Measurements from ENCODE around the gene BNC2. TPM values are rescaled to one million over a fixed set of nuclear protein-coding genes. Genes with fewer than 3 reads are reported as not detected.

BNC2 gene
- total RNA-seq, 1 donor from 2014 or later: 38.0 TPM

- Histone ChIP-seq H3K79me2 (ENCODE audit: insufficient read depth, low read length) (peaks cover 9% of the 10 kb centered on the region), H3K27me3 (ENCODE audit: insufficient read depth, low read length) (no peaks in the 10 kb centered on the region), H2AFZ (ENCODE audit: low read depth, low read length) (no peak overlapping the region), H3K4me3 (ENCODE audit: insufficient read depth, low read depth, low read length) (no peak overlapping the region), H3K4me2 (ENCODE audit: low read length) (no peak overlapping the region), H3K4me1 (ENCODE audit: insufficient read depth, low read length) (peaks cover 2% of the 10 kb centered on the region), H3K9me3 (ENCODE audit: insufficient read depth, low read depth, low read length) (no peaks in the 10 kb centered on the region), H4K20me1 (ENCODE audit: insufficient read depth, low read length) (peaks cover 5% of the 10 kb centered on the region), H3K36me3 (ENCODE audit: insufficient read depth, low read length) (no peaks in the 10 kb centered on the region), H3K27ac (ENCODE audit: low read depth, low read length) (no peak overlapping the region), H3K9ac (ENCODE audit: low read length) (no peak overlapping the region)
- Mint-ChIP-seq H3K27ac (ENCODE audit: unreplicated experiment) (peak overlapping the region; percentile 84), H3K36me3 (ENCODE audit: low read depth, unreplicated experiment) (peaks cover 1% of the 10 kb centered on the region), H3K9me3 (ENCODE audit: unreplicated experiment) (peaks cover under 1% of the 10 kb centered on the region), H3K4me3 (ENCODE audit: unreplicated experiment) (no peak overlapping the region), H3K4me1 (ENCODE audit: low read depth, unreplicated experiment) (peaks cover 33% of the 10 kb centered on the region), H3K27me3 (ENCODE audit: low read depth, unreplicated experiment) (no peaks in the 10 kb centered on the region)
- TF ChIP-seq EZH2 (IDR thresholded peaks at IDR 0.05; ENCODE audit: insufficient read depth, low read length) (no peak), CTCF (IDR thresholded peaks at IDR 0.05; ENCODE audit: insufficient read depth, low read depth, low read length) (no peak)
- DNase-seq (ENCODE audit: low read depth) (peak; percentile 45), FAIRE-seq (no peak)
Measured at GRCh38 chr9:16637218-16637617, 233.3 kb downstream of the BNC2 start.

GRCh38 chr9:16633794-16634193, 236.7 kb downstream of the BNC2 start:
- no peak overlapping the region for H2AFZ ChIP-seq (ENCODE audit: low read depth, low read length)
- H3K4me3 ChIP-seq (ENCODE audit: insufficient read depth, low read depth, low read length): no peak overlapping the region
- Mint-ChIP-seq H3K4me3 (ENCODE audit: unreplicated experiment) (no peak overlapping the region), H3K27ac (ENCODE audit: unreplicated experiment) (no peak overlapping the region), H3K9me3 (ENCODE audit: unreplicated experiment) (no peaks in the 10 kb centered on the region), H3K4me1 (ENCODE audit: low read depth, unreplicated experiment) (peaks cover 26% of the 10 kb centered on the region), H3K36me3 (ENCODE audit: low read depth, unreplicated experiment) (peaks cover 2% of the 10 kb centered on the region), H3K27me3 (ENCODE audit: low read depth, unreplicated experiment) (no peaks in the 10 kb centered on the region)
- no peaks in the 10 kb centered on the region for H4K20me1 ChIP-seq (ENCODE audit: insufficient read depth, low read length)
- no peaks in the 10 kb centered on the region for H3K27me3 ChIP-seq (ENCODE audit: insufficient read depth, low read length)
- H3K4me1 ChIP-seq (ENCODE audit: insufficient read depth, low read length): peaks cover 5% of the 10 kb centered on the region
- H3K9me3 ChIP-seq (ENCODE audit: insufficient read depth, low read depth, low read length): no peaks in the 10 kb centered on the region
- no peaks in the 10 kb centered on the region for H3K36me3 ChIP-seq (ENCODE audit: insufficient read depth, low read length)
- TF ChIP-seq CTCF (IDR thresholded peaks at IDR 0.05; ENCODE audit: insufficient read depth, low read depth, low read length): no peak
- TF ChIP-seq EZH2 (IDR thresholded peaks at IDR 0.05; ENCODE audit: insufficient read depth, low read length): no peak
- no peak overlapping the region for H3K4me2 ChIP-seq (ENCODE audit: low read length)
- H3K27ac ChIP-seq (ENCODE audit: low read depth, low read length): no peak overlapping the region
- H3K9ac ChIP-seq (ENCODE audit: low read length): no peak overlapping the region
- no peak for FAIRE-seq
- H3K79me2 ChIP-seq (ENCODE audit: insufficient read depth, low read length): peaks cover 7% of the 10 kb centered on the region
- no peak for DNase-seq (ENCODE audit: low read depth)

GRCh38 chr9:16628413-16628812, 242.1 kb downstream of the BNC2 start:
- H3K36me3 ChIP-seq (ENCODE audit: insufficient read depth, low read length): no peaks in the 10 kb centered on the region
- peak overlapping the region; percentile 70 for H3K27ac ChIP-seq (ENCODE audit: low read depth, low read length)
- H3K4me2 ChIP-seq (ENCODE audit: low read length): peak overlapping the region; percentile 79
- H3K79me2 ChIP-seq (ENCODE audit: insufficient read depth, low read length): peaks cover 18% of the 10 kb centered on the region
- TF ChIP-seq EZH2 (IDR thresholded peaks at IDR 0.05; ENCODE audit: insufficient read depth, low read length): no peak
- no peak for TF ChIP-seq CTCF (IDR thresholded peaks at IDR 0.05; ENCODE audit: insufficient read depth, low read depth, low read length)
- DNase-seq (ENCODE audit: low read depth): no peak
- H3K4me1 Mint-ChIP-seq (ENCODE audit: low read depth, unreplicated experiment): peaks cover 56% of the 10 kb centered on the region
- no peak overlapping the region for H3K4me3 ChIP-seq (ENCODE audit: insufficient read depth, low read depth, low read length)
- no peaks in the 10 kb centered on the region for H4K20me1 ChIP-seq (ENCODE audit: insufficient read depth, low read length)
- H3K27me3 Mint-ChIP-seq (ENCODE audit: low read depth, unreplicated experiment): no peaks in the 10 kb centered on the region
- H3K4me1 ChIP-seq (ENCODE audit: insufficient read depth, low read length): peaks cover 40% of the 10 kb centered on the region
- FAIRE-seq: no peak
- H3K9me3 Mint-ChIP-seq (ENCODE audit: unreplicated experiment): no peaks in the 10 kb centered on the region
- H3K4me3 Mint-ChIP-seq (ENCODE audit: unreplicated experiment): no peak overlapping the region
- peaks cover 2% of the 10 kb centered on the region for H3K36me3 Mint-ChIP-seq (ENCODE audit: low read depth, unreplicated experiment)
- peak overlapping the region; percentile 65 for H3K9ac ChIP-seq (ENCODE audit: low read length)
- peak overlapping the region; percentile 85 for H3K27ac Mint-ChIP-seq (ENCODE audit: unreplicated experiment)
- no peaks in the 10 kb centered on the region for H3K27me3 ChIP-seq (ENCODE audit: insufficient read depth, low read length)
- H3K9me3 ChIP-seq (ENCODE audit: insufficient read depth, low read depth, low read length): no peaks in the 10 kb centered on the region
- H2AFZ ChIP-seq (ENCODE audit: low read depth, low read length): no peak overlapping the region

Data from astrocyte (in vitro differentiated cells and primary cell).